NB4 (cell line): Measurements from ENCODE around the gene SCD5.

Experiments
- DNase-seq: peaks from one replicate; pipeline ENCODE4 v3.0.0; 2010; ENCODE audit warnings: low read depth
- H3K4me3 ChIP-seq: one replicate; pipeline ENCODE4 v1.5.1; 2011; ENCODE audit warnings: mild to moderate bottlenecking, low read depth, low read length, moderate library complexity
- CTCF ChIP-seq: IDR thresholded peaks from one replicate; pipeline ENCODE4 v1.5.1; 2012; ENCODE audit warnings: low read depth, low read length
- MAX ChIP-seq: IDR thresholded peaks from 2 replicates; pipeline ENCODE4 v1.6.1; 2011; ENCODE audit warnings: low read depth, low read length
- MYC ChIP-seq: IDR thresholded peaks from 2 replicates; pipeline ENCODE4 v1.6.1; 2011; ENCODE audit warnings: low read depth, low read length
- POLR2A ChIP-seq: IDR thresholded peaks from 2 replicates; pipeline ENCODE4 v1.6.1; 2011; ENCODE audit warnings: mild to moderate bottlenecking; ENCODE audit not compliant: insufficient read length; ENCODE audit errors: extremely low read depth

The SCD5 gene

GRCh38 chr4:82620126-82620735 is 178.4 kb downstream of the SCD5 start:
- no peak for TF ChIP-seq CTCF
- no peak for TF ChIP-seq MYC
- no peak for TF ChIP-seq POLR2A
- TF ChIP-seq MAX, result no peak
- DNase-seq, result no peak
- H3K4me3 ChIP-seq, result no peak overlapping the region

DNA sequence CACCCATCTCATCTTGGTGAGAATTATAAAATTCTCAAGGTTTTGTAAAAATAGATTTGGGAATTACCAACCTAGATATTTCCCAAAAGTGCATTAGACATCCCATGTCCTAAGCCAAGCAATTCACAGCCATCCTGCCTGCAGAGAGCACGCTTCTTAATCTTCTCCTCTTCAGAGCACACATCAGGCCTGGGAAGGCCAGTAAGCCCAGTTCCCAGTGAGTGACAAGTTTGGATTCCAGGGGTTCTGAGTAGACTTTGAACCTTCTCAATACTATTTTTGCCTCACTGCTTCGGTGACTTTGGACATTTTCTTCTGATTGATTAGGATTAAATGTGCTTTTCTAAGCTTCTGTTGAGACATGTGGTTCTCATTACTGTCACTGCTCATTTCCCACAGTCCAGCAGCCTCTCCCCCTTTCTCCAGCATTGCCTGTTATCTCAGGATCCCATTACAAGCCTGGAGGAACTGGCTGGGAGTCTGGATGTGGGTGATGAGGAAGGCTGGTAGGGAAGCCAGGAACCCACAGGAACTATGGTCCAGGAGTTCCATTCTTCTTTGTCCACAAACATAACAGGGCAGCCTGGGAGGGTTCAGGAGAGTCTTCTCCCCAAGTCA is 180.4 kb downstream of the SCD5 start:
- no peak for DNase-seq
- H3K4me3 ChIP-seq, result no peak overlapping the region
- TF ChIP-seq MYC (no peak), CTCF (no peak), POLR2A (no peak), MAX (no peak)

DNA sequence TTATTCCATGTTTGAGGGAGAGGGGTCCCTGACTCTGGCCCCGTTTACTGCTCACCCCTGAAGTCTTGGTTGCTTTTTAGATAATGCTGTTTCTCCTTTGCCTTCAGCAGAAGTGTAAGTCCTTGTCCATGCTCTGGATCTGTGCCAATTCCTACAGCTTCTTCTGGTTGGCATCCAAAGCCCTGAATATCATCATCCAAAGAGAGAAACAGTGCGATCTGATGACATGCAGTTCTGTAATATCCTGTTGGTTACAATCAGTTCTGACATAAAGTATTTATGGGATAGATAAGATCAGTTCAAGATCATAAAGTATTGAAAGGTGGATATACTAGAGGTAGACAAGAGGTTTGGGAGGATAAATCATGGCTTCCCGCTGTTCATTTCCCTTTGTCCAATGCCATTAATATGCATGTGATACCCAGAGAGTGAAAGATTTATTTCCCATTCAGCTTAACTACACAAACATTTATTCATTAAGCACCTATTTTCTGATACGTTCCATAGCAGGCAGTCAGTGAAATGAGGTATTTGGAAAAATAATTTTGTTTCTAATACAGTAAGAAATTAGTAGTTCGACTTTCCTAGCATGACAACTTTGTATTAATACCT is 183.7 kb downstream of the SCD5 start:
- DNase-seq, result no peak
- TF ChIP-seq CTCF (no peak), MAX (no peak), MYC (no peak), POLR2A (no peak)
- H3K4me3 ChIP-seq, result no peak overlapping the region

DNA sequence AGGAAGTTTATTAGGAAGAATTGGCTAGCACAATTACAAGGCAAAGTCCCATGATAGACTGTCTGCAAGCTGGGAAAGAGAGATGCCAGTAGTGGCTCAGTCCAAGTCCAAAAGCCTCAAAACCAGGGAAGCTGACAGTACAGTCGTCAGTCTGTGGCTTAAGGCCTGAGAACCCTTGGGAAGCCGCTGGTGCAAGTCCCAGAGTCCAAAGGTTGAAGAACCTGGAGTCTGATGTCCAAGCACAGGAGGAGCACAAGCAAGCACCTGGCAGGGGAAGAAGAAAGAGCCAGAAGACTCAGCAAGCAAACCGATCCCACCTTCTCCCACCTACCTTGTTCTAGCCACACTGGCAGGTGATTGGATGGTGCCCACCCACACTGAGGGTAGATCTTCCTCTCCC is 185.5 kb downstream of the SCD5 start:
- H3K4me3 ChIP-seq, result no peak overlapping the region

GRCh38 chr4:82611982-82612381 is 186.6 kb downstream of the SCD5 start:
- no peak overlapping the region for H3K4me3 ChIP-seq
- DNase-seq, result no peak
- TF ChIP-seq CTCF (no peak), MAX (no peak), MYC (no peak), POLR2A (no peak)

More for the DNA sequence above, 185.5 kb downstream of the SCD5 start:
- TF ChIP-seq MYC (no peak), CTCF (no peak), MAX (no peak), POLR2A (no peak)
- no peak for DNase-seq
